ENCODE results near the gene ALDH8A1. TPM values are rescaled to one million over a fixed set of nuclear protein-coding genes. Genes with fewer than 3 reads are reported as not detected.

Gene ALDH8A1
- total and polyA plus RNA-seq, 8 donors, result 0.12 to 3.3 (median 0.45) TPM; not detected in 5

DNA sequence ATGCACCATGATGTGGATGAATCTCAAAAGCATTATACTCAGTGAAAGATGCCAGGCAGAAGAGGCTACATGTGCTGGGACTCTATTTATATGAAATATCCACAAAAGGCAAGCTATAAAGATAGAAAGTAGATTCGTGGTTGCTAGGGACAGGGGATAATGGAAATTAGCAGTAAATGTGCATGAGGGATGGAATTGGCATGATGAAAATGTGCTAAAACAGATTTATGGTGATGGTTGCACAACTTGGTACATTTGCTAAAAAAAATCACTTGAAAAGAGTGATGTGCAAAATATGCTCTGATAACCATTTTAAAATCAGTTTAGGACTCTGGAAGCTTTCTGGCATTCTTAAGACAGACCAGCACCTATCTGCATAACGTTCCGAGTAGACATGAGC is 61.6 kb downstream of the ALDH8A1 start:
- H3K4me3 ChIP-seq, result no peak overlapping the region
- 58 to 81% (median 72%) methylated on average over 3 of the region's 3 CpGs for whole genome bisulfite sequencing, 5 donors
- H3K4me1 ChIP-seq, result no peaks in the 10 kb centered on the region
- no peak for DNase-seq
- intact Hi-C loops (cut with DNase I; ENCODE audit: low total_unique reads), result no loop called here
- peaks cover 0 to 14% (median 0%) of the 10 kb centered on the region in 3 donors for H3K27me3 ChIP-seq
- TF ChIP-seq EP300 (IDR thresholded peaks at IDR 0.05) (no peak), POLR2A (IDR thresholded peaks at IDR 0.05) (no peak), POLR2AphosphoS5 (IDR thresholded peaks at IDR 0.05) (no peak)
- TF ChIP-seq, protein P1, sequence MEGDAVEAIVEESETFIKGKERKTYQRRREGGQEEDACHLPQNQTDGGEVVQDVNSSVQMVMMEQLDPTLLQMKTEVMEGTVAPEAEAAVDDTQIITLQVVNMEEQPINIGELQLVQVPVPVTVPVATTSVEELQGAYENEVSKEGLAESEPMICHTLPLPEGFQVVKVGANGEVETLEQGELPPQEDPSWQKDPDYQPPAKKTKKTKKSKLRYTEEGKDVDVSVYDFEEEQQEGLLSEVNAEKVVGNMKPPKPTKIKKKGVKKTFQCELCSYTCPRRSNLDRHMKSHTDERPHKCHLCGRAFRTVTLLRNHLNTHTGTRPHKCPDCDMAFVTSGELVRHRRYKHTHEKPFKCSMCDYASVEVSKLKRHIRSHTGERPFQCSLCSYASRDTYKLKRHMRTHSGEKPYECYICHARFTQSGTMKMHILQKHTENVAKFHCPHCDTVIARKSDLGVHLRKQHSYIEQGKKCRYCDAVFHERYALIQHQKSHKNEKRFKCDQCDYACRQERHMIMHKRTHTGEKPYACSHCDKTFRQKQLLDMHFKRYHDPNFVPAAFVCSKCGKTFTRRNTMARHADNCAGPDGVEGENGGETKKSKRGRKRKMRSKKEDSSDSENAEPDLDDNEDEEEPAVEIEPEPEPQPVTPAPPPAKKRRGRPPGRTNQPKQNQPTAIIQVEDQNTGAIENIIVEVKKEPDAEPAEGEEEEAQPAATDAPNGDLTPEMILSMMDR (IDR thresholded peaks at IDR 0.05), result no peak
- peaks cover 0 to 16% (median 8%) of the 10 kb centered on the region in 4 donors for H3K9me3 ChIP-seq
- H3K27ac ChIP-seq, result no peak overlapping the region
- H3K36me3 ChIP-seq, result no peaks in the 10 kb centered on the region

DNA sequence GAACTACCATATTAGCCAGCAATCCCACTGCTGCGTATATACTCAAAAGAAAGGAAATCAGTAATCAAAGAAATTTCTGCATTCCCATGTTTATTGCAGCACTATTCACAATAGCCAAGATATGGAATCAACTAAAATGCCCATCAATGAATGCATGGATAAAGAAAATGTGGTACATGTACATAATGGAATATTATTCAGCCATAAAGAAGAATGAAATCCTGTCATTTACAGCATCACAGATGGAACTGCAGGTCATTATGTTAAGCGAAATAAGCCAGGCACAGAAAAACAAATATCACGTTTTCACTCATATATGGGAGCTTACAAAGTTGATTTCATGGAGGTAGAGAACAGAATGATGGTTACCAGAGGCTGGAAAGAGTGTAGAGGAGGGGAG is 65.1 kb downstream of the ALDH8A1 start:
- 88 to 94% (median 91%) methylated on average over 3 of the region's 3 CpGs for WGBS, 5 donors
- peaks cover 0 to 20% (median 0%) of the 10 kb centered on the region in 3 donors for H3K27me3 ChIP-seq
- intact Hi-C loops (cut with DNase I; ENCODE audit: low total_unique reads), result no loop called here

GRCh38 chr6:134883314-134883713 is 66.6 kb downstream of the ALDH8A1 start:
- Histone ChIP-seq H3K9me3 (no peaks in the 10 kb centered on the region), H3K27ac (no peak overlapping the region), H3K36me3 (no peaks in the 10 kb centered on the region), H3K4me1 (no peaks in the 10 kb centered on the region), H3K27me3 (peaks cover 0 to 20% (median 0%) of the 10 kb centered on the region in 3 donors), H3K4me3 (no peak overlapping the region)
- TF ChIP-seq EP300 (IDR thresholded peaks at IDR 0.05) (no peak), POLR2A (IDR thresholded peaks at IDR 0.05) (no peak), POLR2AphosphoS5 (IDR thresholded peaks at IDR 0.05) (no peak)
- no peak for DNase-seq
- WGBS, 5 donors, result 13 to 24% (median 19%) methylated on average over 1 of the region's 1 CpG
- intact Hi-C loops (cut with DNase I; ENCODE audit: low total_unique reads), result no loop called here

More for the DNA sequence above, 65.1 kb downstream of the ALDH8A1 start:
- Histone ChIP-seq H3K27ac (no peak overlapping the region), H3K4me3 (no peak overlapping the region), H3K36me3 (no peaks in the 10 kb centered on the region), H3K4me1 (no peaks in the 10 kb centered on the region), H3K9me3 (no peaks in the 10 kb centered on the region)
- no peak for DNase-seq
- TF ChIP-seq EP300 (IDR thresholded peaks at IDR 0.05) (no peak), POLR2A (IDR thresholded peaks at IDR 0.05) (no peak), POLR2AphosphoS5 (IDR thresholded peaks at IDR 0.05) (no peak)
- TF ChIP-seq, protein P1 (IDR thresholded peaks at IDR 0.05), result no peak

DNA sequence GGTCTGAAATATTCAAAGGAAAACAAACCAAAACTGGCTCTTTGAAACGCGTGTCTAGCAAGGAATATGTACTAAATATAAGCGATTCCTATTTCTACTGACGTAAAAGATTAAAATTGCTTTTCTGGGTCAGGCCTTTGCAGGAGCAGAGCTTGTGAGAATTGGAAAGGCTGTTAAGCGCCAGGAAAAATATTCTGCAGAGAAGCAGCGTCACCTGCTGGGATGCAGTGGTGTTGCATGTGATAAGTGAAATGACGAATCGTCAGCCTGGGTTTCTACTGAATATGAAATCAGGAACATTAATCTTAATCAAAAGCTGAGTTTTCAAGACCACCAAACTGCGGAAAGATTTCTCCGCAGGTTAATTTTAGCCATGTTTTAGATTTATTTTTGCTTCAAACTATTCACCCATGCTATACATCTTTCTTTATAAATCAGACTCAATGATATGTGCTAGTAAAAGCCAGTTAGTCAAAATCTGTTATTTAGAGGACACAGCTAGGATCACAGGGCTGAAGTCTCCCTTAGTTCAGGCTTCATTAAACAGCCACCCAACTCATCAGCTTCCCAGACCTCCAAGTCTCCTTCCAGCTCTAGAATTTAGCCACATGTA is 67.4 kb downstream of the ALDH8A1 start:
- Histone ChIP-seq H3K4me1 (no peaks in the 10 kb centered on the region), H3K36me3 (no peaks in the 10 kb centered on the region), H3K27me3 (peaks cover 0 to 20% (median 0%) of the 10 kb centered on the region in 3 donors), H3K4me3 (no peak overlapping the region), H3K27ac (no peak overlapping the region), H3K9me3 (no peaks in the 10 kb centered on the region)
- DNase-seq, result peak; percentile 77 to 83
- WGBS, 5 donors, result 4 to 77% (median 40%) methylated on average over 10 of the region's 10 CpGs
- intact Hi-C loops (cut with DNase I; ENCODE audit: low total_unique reads), result no loop called here
- TF ChIP-seq POLR2AphosphoS5 (IDR thresholded peaks at IDR 0.05) (no peak), EP300 (IDR thresholded peaks at IDR 0.05) (no peak), POLR2A (IDR thresholded peaks at IDR 0.05) (no peak)
- TF ChIP-seq, protein P1 (IDR thresholded peaks at IDR 0.05), result peak in 5 of 7 experiments; percentile 48 to 92 (median 79)

Measured in stomach (tissue), 9 donors.